Memory B cell (primary cell): ENCODE data around the gene NTN1.

ENCODE experiments used
- ATAC-seq: fragments of 150-1000 bp; cut with Tn5 transposase; 2 replicates; pipeline ENCODE4 v1.10.0; 2021; ENCODE audit warnings: low read depth, mild to moderate bottlenecking, moderate library complexity
- DNase-seq, 2 donors: peaks; one replicate each; pipeline ENCODE4 v3.0.0; 2022; ENCODE audit warnings: low spot score in 2 of 2
- H3K27ac Mint-ChIP-seq: one replicate; pipeline ENCODE4 v1.8.0; 2022; ENCODE audit warnings: mild to moderate bottlenecking, moderate library complexity, mixed read lengths
- H3K27me3 Mint-ChIP-seq: one replicate; pipeline ENCODE4 v1.8.0; 2022; ENCODE audit warnings: mixed read lengths
- H3K36me3 Mint-ChIP-seq: one replicate; pipeline ENCODE4 v1.8.0; 2022; ENCODE audit warnings: mild to moderate bottlenecking, mixed read lengths
- H3K4me1 Mint-ChIP-seq: one replicate; pipeline ENCODE4 v1.8.0; 2022; ENCODE audit warnings: mixed read lengths
- H3K4me3 Mint-ChIP-seq: one replicate; pipeline ENCODE4 v1.8.0; 2022; ENCODE audit warnings: mild to moderate bottlenecking, moderate library complexity, mixed read lengths
- H3K9me3 Mint-ChIP-seq: one replicate; pipeline ENCODE4 v1.8.0; 2022; ENCODE audit warnings: mixed read lengths

NTN1 gene

DNA sequence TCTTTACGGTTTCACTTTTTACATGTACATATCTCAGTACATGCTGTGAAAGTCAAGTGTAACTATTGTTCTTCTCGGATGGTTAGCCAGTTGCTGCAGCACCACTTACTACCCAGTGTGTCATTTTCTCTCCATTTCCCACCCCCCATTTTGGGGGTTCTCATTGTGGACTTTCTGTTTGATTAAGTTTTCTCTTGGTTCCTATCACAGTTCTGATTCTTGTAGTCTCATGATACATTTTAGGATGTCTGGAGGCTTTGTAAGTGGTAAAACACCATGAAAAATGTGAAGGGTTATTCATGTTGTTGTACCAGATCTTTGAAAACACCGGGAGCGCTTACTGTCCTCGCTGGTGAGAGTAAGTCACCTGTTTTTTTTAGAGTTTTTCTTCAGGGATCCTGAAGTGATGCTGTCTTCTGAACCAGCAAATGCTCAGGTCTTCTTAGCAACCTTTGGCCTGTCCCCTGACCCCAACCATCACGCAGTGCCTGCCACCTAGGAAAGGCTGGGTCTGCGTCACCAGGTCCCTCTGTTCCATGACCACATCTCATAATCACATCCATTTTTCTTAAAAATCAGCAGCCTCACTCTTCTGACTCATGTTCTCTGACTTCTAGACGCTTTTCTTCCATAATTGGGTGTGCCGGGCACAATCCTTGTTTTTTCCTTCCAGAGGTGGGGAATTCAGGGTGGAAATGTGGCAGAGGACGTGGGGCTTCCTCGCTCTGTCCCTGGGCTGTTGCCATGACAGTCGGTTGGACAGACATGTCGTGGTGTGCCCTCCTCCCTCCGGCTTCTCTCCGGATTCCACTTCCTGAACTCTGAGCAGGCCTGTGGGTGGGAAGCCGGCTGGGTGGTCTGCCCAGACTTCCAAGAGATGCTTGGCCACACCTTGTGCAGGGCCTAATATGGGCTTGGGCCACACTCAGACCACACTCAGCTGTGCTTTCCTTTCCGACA, 102.6 kb downstream of the NTN1 start:
- no peaks in the 10 kb centered on the region for H3K9me3 Mint-ChIP-seq
- no peak overlapping the region for H3K27ac Mint-ChIP-seq
- no peaks in the 10 kb centered on the region for H3K36me3 Mint-ChIP-seq
- DNase-seq (no peak), ATAC-seq (no peak)
- H3K27me3 Mint-ChIP-seq: peaks cover 15% of the 10 kb centered on the region
- no peak overlapping the region for H3K4me3 Mint-ChIP-seq
- H3K4me1 Mint-ChIP-seq: peaks cover 3% of the 10 kb centered on the region

DNA sequence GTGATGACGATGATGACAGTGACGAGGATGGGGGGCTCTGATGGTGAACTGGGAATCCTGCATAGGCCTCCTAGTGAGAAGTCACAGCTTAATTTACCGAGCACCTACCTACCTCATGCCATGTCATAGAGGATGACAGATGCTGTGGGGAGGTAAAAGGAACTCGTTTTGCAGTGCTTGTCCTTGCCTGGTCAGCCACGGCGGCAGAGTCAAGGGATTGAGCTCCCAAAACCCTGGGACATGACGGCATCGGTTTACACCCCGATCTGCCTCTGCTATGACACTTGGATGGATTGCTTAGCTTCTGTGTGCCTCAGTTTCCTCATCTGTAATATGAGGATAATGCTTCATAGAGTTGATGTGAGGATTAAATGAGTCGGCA, 103.2 kb downstream of the NTN1 start:
- no peaks in the 10 kb centered on the region for H3K36me3 Mint-ChIP-seq
- H3K27ac Mint-ChIP-seq: no peak overlapping the region
- peaks cover 3% of the 10 kb centered on the region for H3K4me1 Mint-ChIP-seq
- peaks cover 16% of the 10 kb centered on the region for H3K27me3 Mint-ChIP-seq
- H3K4me3 Mint-ChIP-seq: no peak overlapping the region
- H3K9me3 Mint-ChIP-seq: no peaks in the 10 kb centered on the region
- ATAC-seq (no peak), DNase-seq (no peak)

DNA sequence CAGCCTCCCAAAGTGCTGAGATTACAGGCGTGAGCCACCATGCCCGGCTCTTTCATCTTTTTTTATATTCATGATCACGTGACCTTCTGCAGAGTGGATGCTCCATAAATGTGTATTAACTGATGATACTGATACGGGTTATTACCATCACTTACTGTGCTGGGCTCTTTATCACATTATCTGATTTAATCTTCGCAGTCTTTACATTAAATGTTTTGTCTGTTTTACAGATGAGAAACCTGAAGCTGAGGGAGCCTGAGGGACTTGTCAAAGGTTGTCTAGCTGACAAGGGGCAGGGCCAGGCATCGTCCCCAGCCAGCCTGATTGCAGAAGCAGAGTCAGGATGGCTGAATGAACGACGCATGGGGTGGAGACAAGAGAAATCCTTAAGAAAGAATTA, 104.4 kb downstream of the NTN1 start:
- ATAC-seq (no peak), DNase-seq (no peak)

DNA sequence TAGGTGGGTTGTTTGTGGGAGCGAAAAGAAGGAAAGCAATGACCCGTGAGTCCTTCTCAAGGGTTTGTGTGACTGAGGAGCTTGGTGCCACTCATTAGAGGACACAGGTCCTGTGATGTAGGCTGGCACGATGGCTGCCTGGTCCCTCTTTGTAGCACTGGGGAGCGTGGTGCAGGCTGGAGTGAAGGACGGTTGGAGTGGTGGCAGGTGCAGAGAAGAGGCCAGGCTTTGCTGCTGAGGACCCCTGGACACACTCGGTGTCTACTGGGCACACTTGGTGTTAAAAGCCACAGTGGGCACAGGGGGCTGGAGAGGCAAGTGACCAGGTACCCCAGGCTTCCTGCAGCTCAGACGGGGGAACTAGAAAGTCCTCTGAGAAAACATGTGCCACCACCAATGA, 106.0 kb downstream of the NTN1 start:
- no peak for DNase-seq
- ATAC-seq: no peak
- Mint-ChIP-seq H3K27ac (no peak overlapping the region), H3K4me3 (no peak overlapping the region), H3K36me3 (no peaks in the 10 kb centered on the region), H3K9me3 (no peaks in the 10 kb centered on the region), H3K27me3 (peaks cover 19% of the 10 kb centered on the region), H3K4me1 (peaks cover 3% of the 10 kb centered on the region)

More for the DNA sequence above, 104.4 kb downstream of the NTN1 start:
- Mint-ChIP-seq H3K36me3 (no peaks in the 10 kb centered on the region), H3K4me3 (no peak overlapping the region), H3K9me3 (no peaks in the 10 kb centered on the region), H3K27me3 (peaks cover 17% of the 10 kb centered on the region), H3K4me1 (peaks cover 3% of the 10 kb centered on the region), H3K27ac (no peak overlapping the region)

DNA sequence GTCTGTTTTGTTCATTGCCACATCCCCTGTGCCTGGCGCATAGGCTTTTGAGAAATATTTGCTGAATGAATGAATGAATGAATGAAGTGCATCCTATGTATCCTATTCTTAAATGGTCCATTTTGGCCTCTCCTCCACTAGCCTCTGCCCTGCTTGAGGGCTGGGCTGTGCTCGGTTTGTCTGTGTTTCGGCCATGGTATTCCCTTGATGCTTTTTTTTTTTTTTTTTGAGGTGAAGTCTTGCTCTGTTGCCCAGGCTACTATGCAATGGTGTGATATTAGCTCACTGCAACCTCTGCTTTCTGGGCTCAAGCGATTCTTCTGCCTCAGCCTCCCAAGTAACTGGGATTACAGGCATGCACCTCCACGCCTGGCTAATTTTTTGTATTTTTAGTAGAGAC, 110.1 kb downstream of the NTN1 start:
- no peak for DNase-seq
- no peaks in the 10 kb centered on the region for H3K36me3 Mint-ChIP-seq
- no peak overlapping the region for H3K27ac Mint-ChIP-seq
- peaks cover 17% of the 10 kb centered on the region for H3K27me3 Mint-ChIP-seq
- ATAC-seq: no peak
- no peak overlapping the region for H3K4me3 Mint-ChIP-seq
- H3K9me3 Mint-ChIP-seq: no peaks in the 10 kb centered on the region
- no peaks in the 10 kb centered on the region for H3K4me1 Mint-ChIP-seq

DNA sequence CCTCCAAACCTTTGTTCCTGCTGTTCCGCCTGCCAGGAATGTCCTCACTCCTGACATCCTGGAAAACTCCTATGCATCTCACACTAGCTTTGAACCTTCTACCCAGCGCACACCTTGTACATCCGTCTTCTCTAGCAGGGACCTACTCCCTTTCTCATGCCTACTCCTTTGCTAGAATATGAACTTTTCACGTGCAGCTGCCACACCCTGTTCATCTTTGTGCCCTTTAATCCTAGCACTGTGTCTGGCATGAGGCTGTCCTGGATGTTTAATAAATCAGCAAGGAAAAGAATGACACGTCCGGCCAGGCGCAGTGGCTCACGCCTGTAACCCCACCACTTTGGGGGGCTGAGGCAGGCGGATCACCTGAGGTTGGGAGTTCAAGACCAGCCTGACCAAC, 111.0 kb downstream of the NTN1 start:
- ATAC-seq (no peak), DNase-seq (no peak)
- no peaks in the 10 kb centered on the region for H3K36me3 Mint-ChIP-seq
- no peaks in the 10 kb centered on the region for H3K9me3 Mint-ChIP-seq
- no peaks in the 10 kb centered on the region for H3K4me1 Mint-ChIP-seq
- H3K27ac Mint-ChIP-seq: no peak overlapping the region
- no peak overlapping the region for H3K4me3 Mint-ChIP-seq
- peaks cover 13% of the 10 kb centered on the region for H3K27me3 Mint-ChIP-seq

DNA sequence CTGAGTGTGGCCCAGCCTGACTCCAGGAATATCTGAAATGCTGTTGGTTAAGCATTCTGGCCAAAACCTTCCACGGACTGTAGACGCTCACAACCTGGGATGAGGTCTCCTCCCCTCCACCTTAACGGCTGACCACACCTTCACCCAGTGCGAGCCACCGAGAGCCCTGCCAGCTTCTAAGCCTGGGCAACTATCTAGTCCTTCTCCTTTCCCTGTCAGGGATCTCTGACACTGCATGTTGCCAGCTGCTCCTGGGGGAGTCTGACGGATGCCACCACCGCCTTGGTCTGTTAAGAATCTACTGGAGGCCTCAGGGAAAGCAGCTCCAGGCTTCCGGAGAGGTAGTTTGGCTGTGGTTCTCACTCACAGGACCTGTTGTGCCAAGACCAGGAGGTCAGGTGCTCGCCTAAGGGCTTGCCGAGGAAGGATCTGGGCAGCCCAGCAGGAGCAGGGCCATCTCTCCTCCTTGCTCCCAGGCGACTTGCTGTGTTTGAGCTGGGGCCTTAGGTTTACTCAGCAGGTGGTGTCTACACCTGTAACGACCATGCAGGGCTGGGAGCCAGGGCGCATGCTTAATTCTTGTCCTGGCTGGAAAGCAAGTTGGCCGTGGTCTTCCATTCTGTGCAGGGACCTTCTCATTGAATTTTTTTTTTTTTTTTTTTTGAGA, 111.8 kb downstream of the NTN1 start:
- H3K4me1 Mint-ChIP-seq: no peaks in the 10 kb centered on the region
- no peaks in the 10 kb centered on the region for H3K9me3 Mint-ChIP-seq
- ATAC-seq: no peak
- H3K27ac Mint-ChIP-seq: no peak overlapping the region
- H3K27me3 Mint-ChIP-seq: peaks cover 13% of the 10 kb centered on the region
- no peaks in the 10 kb centered on the region for H3K36me3 Mint-ChIP-seq
- H3K4me3 Mint-ChIP-seq: no peak overlapping the region
- no peak for DNase-seq

DNA sequence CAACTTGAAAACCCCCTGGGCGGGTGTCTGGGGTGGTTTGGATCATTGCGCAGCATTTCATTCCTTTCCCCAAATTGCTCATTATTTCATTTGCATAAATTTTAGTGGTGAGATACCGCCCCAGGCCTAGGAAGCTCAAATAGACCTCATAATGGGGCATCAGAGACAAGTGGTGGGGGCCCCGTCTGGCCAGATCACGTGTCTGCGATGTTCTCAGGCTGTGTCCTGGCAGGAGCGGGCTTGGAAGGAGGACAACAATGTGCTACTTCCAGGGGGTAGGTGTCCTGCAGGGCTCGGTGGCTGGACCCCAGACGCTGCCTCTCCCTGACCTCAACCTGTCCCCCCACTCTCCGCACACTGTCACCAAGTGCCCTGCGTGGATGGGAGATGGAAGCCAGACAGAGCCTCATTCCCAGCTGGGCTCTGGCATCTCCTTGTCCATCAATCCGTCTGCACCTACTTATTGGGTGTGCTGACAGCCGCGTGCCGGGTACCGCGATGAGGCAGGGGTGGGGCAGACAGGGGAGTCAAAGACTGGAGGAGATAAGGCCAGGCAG, 116.9 kb downstream of the NTN1 start:
- Mint-ChIP-seq H3K9me3 (no peaks in the 10 kb centered on the region), H3K4me3 (no peak overlapping the region), H3K36me3 (no peaks in the 10 kb centered on the region), H3K4me1 (no peaks in the 10 kb centered on the region), H3K27me3 (peaks cover 7% of the 10 kb centered on the region), H3K27ac (no peak overlapping the region)
- ATAC-seq: no peak
- no peak for DNase-seq

DNA sequence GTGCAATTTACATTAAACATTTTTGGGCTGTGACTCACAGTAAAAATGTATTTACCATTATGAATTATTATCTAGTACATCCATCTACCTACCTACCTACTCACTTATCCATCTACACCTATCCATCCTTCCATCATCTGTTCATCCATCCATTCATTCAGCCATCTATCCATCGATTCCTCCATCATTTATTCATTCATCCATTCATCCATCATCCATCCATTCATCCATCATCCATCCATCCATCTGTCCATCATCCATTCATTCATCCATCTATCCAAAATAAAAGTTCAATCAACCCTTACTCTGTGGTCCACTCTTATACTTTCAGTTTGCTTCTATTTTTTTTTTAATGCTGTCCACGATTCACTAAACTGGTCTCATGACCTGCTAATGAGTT, 118.4 kb downstream of the NTN1 start:
- no peak overlapping the region for H3K27ac Mint-ChIP-seq
- H3K4me3 Mint-ChIP-seq: no peak overlapping the region
- no peaks in the 10 kb centered on the region for H3K36me3 Mint-ChIP-seq

DNA sequence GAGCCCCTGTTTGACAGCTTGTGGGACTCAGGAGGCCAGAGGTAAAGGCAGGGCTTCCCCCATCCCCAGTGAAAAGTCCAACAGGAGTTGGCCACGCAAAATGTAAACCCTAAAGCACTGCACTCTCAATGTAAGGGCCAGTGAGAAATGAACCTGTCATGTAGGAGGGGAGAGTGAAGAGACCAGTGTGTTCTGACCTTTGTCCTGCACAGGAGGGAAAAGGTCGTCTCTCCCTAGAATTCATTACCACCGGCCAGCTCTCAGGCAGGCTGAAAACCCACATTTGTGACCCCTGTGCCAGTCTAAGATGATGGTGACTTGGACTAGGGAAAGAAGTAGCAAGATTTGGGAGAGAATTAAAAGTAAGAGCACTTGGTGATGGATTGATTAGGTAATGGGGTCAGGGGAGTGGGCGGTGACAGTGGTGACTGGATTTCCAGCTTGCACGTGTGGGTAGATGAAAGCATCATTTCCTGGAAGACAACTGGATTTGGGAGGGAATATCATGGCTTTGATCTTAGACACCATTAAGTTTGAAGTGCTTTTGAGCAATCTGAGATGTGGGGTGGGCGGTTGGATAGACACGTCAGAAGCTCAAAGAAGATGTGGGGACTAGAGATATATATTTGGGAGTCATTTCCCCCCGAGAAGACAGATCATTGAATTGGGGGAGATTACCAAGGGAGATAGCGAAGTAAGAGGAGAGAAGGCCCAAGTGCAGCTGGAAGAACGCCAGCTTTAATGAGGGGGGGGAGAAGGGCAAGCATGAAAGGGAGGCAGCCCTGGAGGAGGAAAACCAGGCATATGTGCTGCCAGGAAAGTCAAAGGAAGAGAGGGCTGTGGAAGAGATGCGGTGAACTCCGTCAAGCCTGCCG, 119.5 kb downstream of the NTN1 start:
- DNase-seq (no peak), ATAC-seq (no peak)
- Mint-ChIP-seq H3K4me3 (no peak overlapping the region), H3K4me1 (no peaks in the 10 kb centered on the region), H3K9me3 (no peaks in the 10 kb centered on the region), H3K27ac (no peak overlapping the region), H3K27me3 (peaks cover 2% of the 10 kb centered on the region), H3K36me3 (no peaks in the 10 kb centered on the region)

More for the DNA sequence above, 118.4 kb downstream of the NTN1 start:
- peaks cover 7% of the 10 kb centered on the region for H3K27me3 Mint-ChIP-seq
- no peaks in the 10 kb centered on the region for H3K4me1 Mint-ChIP-seq
- ATAC-seq: no peak
- no peak for DNase-seq
- no peaks in the 10 kb centered on the region for H3K9me3 Mint-ChIP-seq

DNA sequence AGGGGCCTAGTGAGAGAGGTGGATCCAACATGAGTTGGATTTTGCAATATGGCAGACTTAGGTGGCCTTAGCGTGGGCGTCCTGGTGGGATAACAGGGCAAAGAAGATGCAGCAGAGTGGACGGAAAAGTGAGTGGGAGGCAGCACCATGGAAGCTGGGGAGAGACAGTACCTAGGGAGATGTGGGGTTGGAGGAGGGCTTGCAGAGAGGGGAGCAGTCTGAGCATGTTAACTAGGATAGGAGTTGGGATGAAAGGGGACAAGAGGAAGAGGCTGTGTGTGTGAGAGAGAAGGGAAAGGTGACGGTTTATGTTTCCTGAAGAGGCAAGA, 120.1 kb downstream of the NTN1 start:
- ATAC-seq: no peak
- Mint-ChIP-seq H3K27ac (no peak overlapping the region), H3K27me3 (peaks cover 2% of the 10 kb centered on the region), H3K36me3 (no peaks in the 10 kb centered on the region), H3K9me3 (no peaks in the 10 kb centered on the region), H3K4me1 (no peaks in the 10 kb centered on the region), H3K4me3 (no peak overlapping the region)
- no peak for DNase-seq

DNA sequence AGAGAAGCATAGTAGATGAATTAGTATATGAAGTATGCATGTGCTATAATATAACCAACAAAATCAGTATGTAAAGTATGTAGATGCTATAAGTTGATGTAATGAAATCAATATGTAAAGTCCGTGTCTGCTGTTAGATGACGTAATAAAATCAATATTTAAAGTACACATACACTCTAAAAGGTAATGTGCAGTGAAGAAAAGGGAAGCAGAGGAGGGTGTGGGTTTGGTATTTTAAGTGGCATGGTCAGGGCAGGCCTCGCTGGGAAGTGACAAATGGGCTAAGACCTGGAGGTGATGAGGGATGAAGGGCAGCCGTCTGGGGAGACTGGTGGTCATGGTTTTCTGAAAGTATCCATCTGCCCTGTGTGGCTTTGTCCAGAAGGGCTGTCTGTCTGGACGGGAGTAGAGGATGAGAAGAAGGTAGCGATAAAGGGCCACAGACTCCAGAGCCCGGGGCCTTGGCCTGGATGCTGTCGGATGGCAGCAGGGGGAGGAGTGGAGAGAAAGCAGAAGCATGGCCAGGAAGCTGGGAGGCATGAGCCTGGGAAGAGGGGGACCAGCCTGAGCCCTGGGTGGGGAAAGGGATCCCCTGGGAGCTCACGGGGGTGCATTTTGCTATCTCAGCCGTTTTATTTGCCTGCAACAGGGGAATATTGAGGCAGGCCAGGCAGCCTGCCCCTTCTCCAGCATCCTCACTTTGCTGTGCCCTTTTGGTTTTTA, 121.6 kb downstream of the NTN1 start:
- H3K9me3 Mint-ChIP-seq: no peaks in the 10 kb centered on the region
- DNase-seq: no peak
- no peaks in the 10 kb centered on the region for H3K4me1 Mint-ChIP-seq
- H3K36me3 Mint-ChIP-seq: no peaks in the 10 kb centered on the region
- H3K27me3 Mint-ChIP-seq: peaks cover 2% of the 10 kb centered on the region
- no peak overlapping the region for H3K27ac Mint-ChIP-seq
- no peak overlapping the region for H3K4me3 Mint-ChIP-seq
- no peak for ATAC-seq

DNA sequence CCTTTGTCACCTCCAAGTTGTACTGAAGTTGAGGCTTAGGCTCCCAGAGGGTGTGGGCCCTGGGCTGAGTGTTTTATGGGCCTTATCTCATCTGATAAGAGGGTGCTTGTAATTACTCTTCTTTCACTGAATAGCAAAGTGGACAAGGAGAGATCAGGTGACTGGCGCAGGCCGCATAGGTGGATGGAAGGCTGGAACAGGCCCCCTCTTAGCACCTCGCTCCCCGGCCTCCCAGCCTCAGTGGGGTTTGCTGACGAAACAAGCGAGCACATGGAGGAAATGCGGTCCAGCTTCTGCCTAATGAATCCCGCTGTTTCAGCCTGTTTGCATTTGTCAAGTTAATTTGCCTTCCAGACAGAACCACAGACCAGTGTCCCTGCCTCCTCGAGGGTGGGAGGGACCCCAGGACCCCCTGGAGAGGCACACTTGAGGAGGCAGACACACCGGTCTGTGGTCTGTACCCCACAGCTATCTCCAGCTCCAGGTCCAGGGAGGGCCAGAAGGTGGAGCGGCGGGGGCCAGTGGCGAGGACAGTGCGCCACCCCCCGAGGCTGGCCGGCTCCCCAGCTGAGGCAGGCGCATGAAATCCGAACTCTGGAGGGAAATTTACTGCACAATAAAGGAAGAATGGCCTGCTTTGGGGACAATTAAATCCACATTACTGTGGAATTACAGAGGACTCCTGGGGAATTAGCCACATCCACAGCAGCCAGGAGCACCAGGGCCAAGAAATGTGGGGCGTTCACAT, 123.4 kb downstream of the NTN1 start:
- Mint-ChIP-seq H3K4me3 (no peak overlapping the region), H3K36me3 (no peaks in the 10 kb centered on the region), H3K9me3 (no peaks in the 10 kb centered on the region), H3K4me1 (no peaks in the 10 kb centered on the region), H3K27ac (no peak overlapping the region), H3K27me3 (no peaks in the 10 kb centered on the region)
- ATAC-seq (no peak), DNase-seq (no peak)
